ENCODE results near the gene PCNT. TPM values are rescaled to one million over a fixed set of nuclear protein-coding genes. Genes with fewer than 3 reads are reported as not detected.

Gene PCNT
- total and polyA plus RNA-seq, 10 of the 15 experiments (the other 5 are each of a cell fraction or from before 2014, with no cell fraction given), result 2.9 to 39.6 (median 20.5) TPM

DNA sequence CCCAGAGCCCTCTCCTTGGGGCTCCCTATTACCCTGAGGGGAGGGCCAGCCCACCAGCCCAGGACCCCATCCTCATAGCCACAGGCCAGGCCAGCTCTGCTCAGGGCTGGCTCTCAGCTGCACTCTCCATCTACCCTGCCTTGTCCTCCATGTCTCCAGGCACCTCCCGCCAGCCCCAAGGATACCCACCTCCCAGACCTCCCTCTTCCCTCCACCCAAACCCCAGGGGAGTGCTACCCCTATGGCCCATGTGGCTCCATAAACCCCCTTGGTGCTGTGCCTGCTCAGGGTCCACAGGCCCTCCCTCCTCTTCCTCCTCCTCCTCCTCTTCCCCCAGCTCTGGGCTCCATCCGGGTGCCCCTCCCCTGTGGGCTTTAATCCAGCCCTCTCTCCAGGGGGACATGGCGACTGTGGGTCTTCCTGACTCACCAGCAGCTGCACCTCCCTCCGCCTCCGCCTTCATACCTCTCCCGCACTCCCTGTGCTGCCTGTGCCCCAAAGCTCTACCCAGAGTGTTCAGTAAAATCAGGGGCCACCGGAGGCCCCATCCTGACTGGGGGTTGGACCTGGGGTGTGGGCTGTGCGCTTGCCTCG lies 28.7 kb upstream of the PCNT start:
- TF ChIP-seq RB1 (IDR thresholded peaks at IDR 0.05; ENCODE audit: borderline replicate concordance) (no peak), IKZF1 (conservative IDR thresholded peaks at IDR 0.05) (0 out of 2 replicates have a peak, but pooled peaks have one; percentile 7)
- Histone ChIP-seq H2AFZ (ENCODE audit: control insufficient read depth, low read depth, low read length) (no peak overlapping the region), H3K79me2 (ENCODE audit: control insufficient read depth, insufficient read depth, low read length) (no peaks in the 10 kb centered on the region), H3K36me3 (ENCODE audit: control insufficient read depth in 2 of 2, insufficient read depth in 2 of 2, low read length in 1 of 2) (peaks cover 7 to 12% of the 10 kb centered on the region in 2 experiments; a peak in 3 of 4 replicates), H3K9ac (ENCODE audit: control insufficient read depth, insufficient read depth, low read length) (no peak overlapping the region), H4K20me1 (ENCODE audit: control insufficient read depth, insufficient read depth) (no peaks in the 10 kb centered on the region), H3K27me3 (replicated peaks in 1 of 2; ENCODE audit: control insufficient read depth in 2 of 2, insufficient read depth in 2 of 2, low read length in 1 of 2) (no peaks in the 10 kb centered on the region), H3K4me2 (ENCODE audit: control insufficient read depth, insufficient read depth) (peak overlapping the region; percentile 7; the same call in 1 of the 2 replicates), H3K4me3 (no peak overlapping the region), H3K4me1 (ENCODE audit: control insufficient read depth, insufficient read depth, low read length) (peaks cover 6% of the 10 kb centered on the region), H3K9me3 (replicated peaks; ENCODE audit: control insufficient read depth, insufficient read depth, low read length) (peaks cover 11% of the 10 kb centered on the region; the same call in 2 of the 3 replicates), H3K27ac (ENCODE audit: control insufficient read depth, insufficient read depth) (no peak overlapping the region)
- in situ Hi-C loops (cut with MboI) (no loop called here), intact Hi-C loops (cut with micrococcal nuclease; ENCODE audit: unreplicated experiment) (no loop called here)
- ChIA-PET RAD21 (ENCODE audit: unreplicated experiment) (no interaction called here), SMC1A (ENCODE audit: uncharacterized antibody, unreplicated experiment) (no interaction called here), POLR2A (no interaction called here), CTCF (interaction anchor here (1.0 kb wide), 1 partner anchor 18 kb away, joined by 3 read pairs; no protein-coding TSS in a partner anchor)
- FAIRE-seq (no peak), ATAC-seq (peak; percentile 48), DNase-seq (ENCODE audit: low read depth, low spot score) (no peak)
- BruUV-seq (replicated peaks), result no TSS peak
- WGBS (ENCODE audit: insufficient coverage, insufficient replicate concordance, low lambda C conversion rate, missing lambda C conversion rate), result 51% methylated on average over 8 of the region's 9 CpGs

DNA sequence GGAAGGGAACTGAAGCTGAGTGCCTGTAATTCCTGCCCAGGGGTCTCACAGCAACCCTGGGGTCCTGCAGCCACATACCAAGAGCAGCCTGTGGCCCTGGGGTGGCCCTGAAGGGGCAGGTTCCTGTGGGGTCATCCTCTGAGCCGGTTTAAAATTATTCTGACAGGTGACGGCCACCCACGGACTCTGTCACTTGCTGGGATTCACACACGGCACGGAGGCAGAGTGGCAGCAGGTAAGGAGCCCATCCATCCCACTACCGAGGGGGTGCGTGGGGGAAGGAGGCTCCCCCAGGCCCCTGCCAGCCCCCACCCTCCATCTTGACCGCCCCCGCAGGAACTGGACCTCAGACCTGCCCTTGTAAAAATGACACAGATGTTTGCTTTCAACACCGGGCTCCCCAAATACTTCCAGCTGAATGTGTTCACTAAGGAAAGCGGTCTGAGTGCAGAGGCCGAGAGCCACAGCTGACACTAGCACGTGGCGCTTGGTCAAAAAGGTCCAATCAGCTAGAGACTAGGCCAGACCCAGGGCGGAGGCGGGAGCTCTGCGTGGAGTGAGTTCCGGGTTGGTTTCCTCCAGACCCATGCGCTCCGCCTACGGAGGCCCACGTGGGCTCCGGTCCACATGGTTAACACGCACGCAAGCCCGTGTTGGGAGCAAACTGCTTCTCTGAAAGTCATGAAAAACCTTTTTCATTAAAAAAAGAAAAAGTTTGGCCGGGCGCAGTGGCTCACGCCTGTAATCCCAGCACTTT lies 27.8 kb upstream of the PCNT start:
- POLR2A ChIA-PET, result no interaction called here

More for the DNA sequence above, 27.8 kb upstream of the PCNT start:
- intact Hi-C loops (cut with micrococcal nuclease; ENCODE audit: unreplicated experiment) (no loop called here), in situ Hi-C loops (cut with MboI) (no loop called here)
- ChIA-PET SMC1A (ENCODE audit: uncharacterized antibody, unreplicated experiment) (no interaction called here), RAD21 (ENCODE audit: unreplicated experiment) (no interaction called here), CTCF (no interaction called here)
- no TSS peak for BruUV-seq (replicated peaks)
- no peak overlapping the region for H3K27ac ChIP-seq (ENCODE audit: control insufficient read depth, insufficient read depth)
- FAIRE-seq (no peak), DNase-seq (ENCODE audit: low read depth, low spot score) (no peak), ATAC-seq (no peak)
- H3K4me3 ChIP-seq, result no peak overlapping the region
- TF ChIP-seq SIX5 (IDR thresholded peaks at IDR 0.05; ENCODE audit: low read depth, low read length, severe bottlenecking) (no peak), ZNF207 (IDR thresholded peaks at IDR 0.05; ENCODE audit: borderline replicate concordance) (no peak), MYC (IDR thresholded peaks at IDR 0.05; ENCODE audit: insufficient read depth, insufficient read length, insufficient replicate concordance, low read length, severe bottlenecking) (no peak), SMARCA5 (IDR thresholded peaks at IDR 0.05) (no peak), RFX5 (IDR thresholded peaks at IDR 0.05; ENCODE audit: low read depth, low read length) (no peak), RBBP5 (conservative IDR thresholded peaks at IDR 0.05) (no peak), MTA3 (IDR thresholded peaks at IDR 0.05; ENCODE audit: borderline replicate concordance, low read length) (no peak), TCF7 (IDR thresholded peaks at IDR 0.05; ENCODE audit: borderline replicate concordance) (no peak), PAX5 (IDR thresholded peaks at IDR 0.05; ENCODE audit: borderline replicate concordance, low read depth, low read length) (no peak), PML (IDR thresholded peaks at IDR 0.05; ENCODE audit: low read length) (no peak), IKZF2 (IDR thresholded peaks at IDR 0.05) (no peak)
- TF ChIP-seq, protein P1, sequence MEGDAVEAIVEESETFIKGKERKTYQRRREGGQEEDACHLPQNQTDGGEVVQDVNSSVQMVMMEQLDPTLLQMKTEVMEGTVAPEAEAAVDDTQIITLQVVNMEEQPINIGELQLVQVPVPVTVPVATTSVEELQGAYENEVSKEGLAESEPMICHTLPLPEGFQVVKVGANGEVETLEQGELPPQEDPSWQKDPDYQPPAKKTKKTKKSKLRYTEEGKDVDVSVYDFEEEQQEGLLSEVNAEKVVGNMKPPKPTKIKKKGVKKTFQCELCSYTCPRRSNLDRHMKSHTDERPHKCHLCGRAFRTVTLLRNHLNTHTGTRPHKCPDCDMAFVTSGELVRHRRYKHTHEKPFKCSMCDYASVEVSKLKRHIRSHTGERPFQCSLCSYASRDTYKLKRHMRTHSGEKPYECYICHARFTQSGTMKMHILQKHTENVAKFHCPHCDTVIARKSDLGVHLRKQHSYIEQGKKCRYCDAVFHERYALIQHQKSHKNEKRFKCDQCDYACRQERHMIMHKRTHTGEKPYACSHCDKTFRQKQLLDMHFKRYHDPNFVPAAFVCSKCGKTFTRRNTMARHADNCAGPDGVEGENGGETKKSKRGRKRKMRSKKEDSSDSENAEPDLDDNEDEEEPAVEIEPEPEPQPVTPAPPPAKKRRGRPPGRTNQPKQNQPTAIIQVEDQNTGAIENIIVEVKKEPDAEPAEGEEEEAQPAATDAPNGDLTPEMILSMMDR (IDR thresholded peaks at IDR 0.05 in 2 of 3, conservative IDR thresholded peaks at IDR 0.05 in 1 of 3; ENCODE audit: control insufficient read depth in 2 of 3, extremely low read depth in 1 of 3, insufficient read depth in 1 of 3, low read depth in 3 of 3, low read length in 3 of 3), result no peak
- H3K9ac ChIP-seq (ENCODE audit: control insufficient read depth, insufficient read depth, low read length), result no peak overlapping the region
- no peak overlapping the region for H3K4me2 ChIP-seq (ENCODE audit: control insufficient read depth, insufficient read depth)
- WGBS (ENCODE audit: insufficient coverage, insufficient replicate concordance, low lambda C conversion rate, missing lambda C conversion rate), result 86% methylated on average over 29 of the region's 29 CpGs
- H3K36me3 ChIP-seq (ENCODE audit: control insufficient read depth in 2 of 2, insufficient read depth in 2 of 2, low read length in 1 of 2), result peaks cover 8 to 11% of the 10 kb centered on the region in 2 experiments; a peak in 3 of 4 replicates
- no peaks in the 10 kb centered on the region for H3K79me2 ChIP-seq (ENCODE audit: control insufficient read depth, insufficient read depth, low read length)
- H2AFZ ChIP-seq (ENCODE audit: control insufficient read depth, low read depth, low read length), result no peak overlapping the region
- peaks cover 11% of the 10 kb centered on the region; the same call in 2 of the 3 replicates for H3K9me3 ChIP-seq (replicated peaks; ENCODE audit: control insufficient read depth, insufficient read depth, low read length)
- H3K27me3 ChIP-seq (replicated peaks in 1 of 2; ENCODE audit: control insufficient read depth in 2 of 2, insufficient read depth in 2 of 2, low read length in 1 of 2), result no peaks in the 10 kb centered on the region
- H4K20me1 ChIP-seq (ENCODE audit: control insufficient read depth, insufficient read depth), result no peaks in the 10 kb centered on the region
- H3K4me1 ChIP-seq (ENCODE audit: control insufficient read depth, insufficient read depth, low read length), result peaks cover 6% of the 10 kb centered on the region
